HT-29 (cell line): Measurements from ENCODE around the gene MLH3. TPM values are rescaled to one million over a fixed set of nuclear protein-coding genes. Genes with fewer than 3 reads are reported as not detected.

Experiments
- DNase-seq: peaks from one replicate; pipeline ENCODE4 v3.0.0-alpha.2; 2015; ENCODE audit warnings: low spot score
- small RNA-seq: library from RNA; depleted of rRNA; stranded (forward); fragments of <200 nt; gene quantifications from one replicate; pipeline ENCODE3, GENCODE V24; 2014
- total RNA-seq: library from RNA; depleted of rRNA; stranded (reverse); fragments of >200 nt; shearing (Covaris generic); gene quantifications from 2 replicates; pipeline ENCODE4 v1.2.3, GENCODE V29; 2014; rRNA removed

The MLH3 gene
- total RNA-seq, 1 experiment from 2014 or later, result 3.5 TPM

DNA sequence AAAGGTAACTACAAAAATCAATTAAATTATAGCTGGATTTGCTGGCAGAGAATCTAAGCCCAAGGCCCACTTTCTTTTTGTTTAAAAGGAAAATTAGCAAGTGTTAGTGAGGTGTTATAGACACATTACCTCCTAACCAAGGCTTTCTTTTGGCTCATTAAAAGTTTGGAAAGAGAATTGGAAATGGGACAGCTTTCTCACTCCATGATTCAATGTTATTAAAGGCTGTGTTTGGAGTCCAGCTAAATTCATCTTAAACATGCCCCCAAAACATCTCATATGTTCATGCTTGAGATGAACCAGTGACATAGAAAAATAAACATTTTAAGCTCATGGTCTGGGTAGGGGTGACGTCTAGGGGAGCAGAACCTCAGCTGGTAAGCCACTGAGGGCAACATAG is 82.5 kb downstream of the MLH3 start:
- no peak for DNase-seq

DNA sequence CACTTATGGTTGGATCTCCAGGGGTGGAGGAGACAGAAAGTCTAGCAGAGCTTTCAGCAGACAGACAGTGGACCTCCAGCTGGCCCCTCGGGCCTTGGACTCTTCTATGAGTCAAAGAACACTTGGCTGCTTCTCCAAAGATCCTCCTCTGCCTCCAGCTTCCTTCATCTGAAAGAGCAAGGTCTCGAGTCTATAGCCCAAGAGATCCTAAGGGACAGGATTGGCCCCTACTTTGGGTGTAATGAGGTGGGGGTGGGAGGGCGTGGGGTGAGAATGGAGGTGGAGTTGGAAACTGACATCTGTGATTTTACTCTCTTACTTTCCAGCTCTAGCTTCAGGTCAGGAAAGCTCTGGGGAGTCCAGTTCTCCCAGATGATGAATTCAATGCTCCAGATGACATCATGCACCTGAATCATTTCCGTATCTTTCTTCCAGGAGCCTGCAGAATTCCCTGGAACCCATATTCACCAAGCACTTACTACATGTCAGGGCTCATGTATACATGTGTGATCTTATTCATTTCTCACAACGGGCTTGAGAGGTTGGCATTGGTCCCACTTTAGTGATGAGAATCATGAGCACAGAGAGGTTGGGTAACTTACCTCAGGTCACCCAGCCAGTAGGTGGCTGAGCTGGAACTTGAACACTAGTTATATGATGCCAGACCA is 85.6 kb downstream of the MLH3 start:
- DNase-seq, result no peak

GRCh38 chr14:74964787-74965485 is 86.3 kb downstream of the MLH3 start:
- DNase-seq, result no peak

Small RNA genes lying within 50 kb of the gene (small RNA-seq; reads per million reads assigned to genes)
- not detected for gene RNU6-689P

Other genes with a start within 250 kb of the MLH3 start
- not detected in 2 replicates for gene PROX2, start 175.3 kb downstream of the MLH3 start, total RNA-seq
- 31.9 and 35.2 TPM in 2 replicates for gene DLST, start 169.6 kb downstream of the MLH3 start, total RNA-seq
- 9.4 and 17.4 TPM in 2 replicates for gene RPS6KL1, start 128.2 kb downstream of the MLH3 start, total RNA-seq
- 1.5 and 1.8 TPM in 2 replicates for gene PGF, start 95.9 kb downstream of the MLH3 start, total RNA-seq
- 57.0 and 70.2 TPM in 2 replicates for gene EIF2B2, start 48.5 kb downstream of the MLH3 start, total RNA-seq
- 26.1 and 26.8 TPM in 2 replicates for gene ACYP1, start 12.6 kb upstream of the MLH3 start, total RNA-seq
- gene ZC2HC1C, start 18.2 kb upstream of the MLH3 start, total RNA-seq, result 1.6 and 4.1 TPM in 2 replicates
- gene NEK9, start 75.6 kb upstream of the MLH3 start, total RNA-seq, result 24.7 and 45.7 TPM in 2 replicates
- gene TMED10, start 125.1 kb upstream of the MLH3 start, total RNA-seq, result 136 and 148 TPM in 2 replicates
- 616 and 667 TPM in 2 replicates for gene FOS, start 227.4 kb upstream of the MLH3 start, total RNA-seq